ENCODE measurements around the gene SLC22A25. TPM values are rescaled to one million over a fixed set of nuclear protein-coding genes. Genes with fewer than 3 reads are reported as not detected.

Gene SLC22A25
- polyA plus RNA-seq, 2 of the 4 experiments (the other 2 are of a cell fraction), result not detected

- TF ChIP-seq, protein P1, sequence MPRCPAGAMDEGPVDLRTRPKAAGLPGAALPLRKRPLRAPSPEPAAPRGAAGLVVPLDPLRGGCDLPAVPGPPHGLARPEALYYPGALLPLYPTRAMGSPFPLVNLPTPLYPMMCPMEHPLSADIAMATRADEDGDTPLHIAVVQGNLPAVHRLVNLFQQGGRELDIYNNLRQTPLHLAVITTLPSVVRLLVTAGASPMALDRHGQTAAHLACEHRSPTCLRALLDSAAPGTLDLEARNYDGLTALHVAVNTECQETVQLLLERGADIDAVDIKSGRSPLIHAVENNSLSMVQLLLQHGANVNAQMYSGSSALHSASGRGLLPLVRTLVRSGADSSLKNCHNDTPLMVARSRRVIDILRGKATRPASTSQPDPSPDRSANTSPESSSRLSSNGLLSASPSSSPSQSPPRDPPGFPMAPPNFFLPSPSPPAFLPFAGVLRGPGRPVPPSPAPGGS (IDR thresholded peaks at IDR 0.05), result no peak
Observed at GRCh38 chr11:63262547-63262946, 19.1 kb upstream of the SLC22A25 start (continued).

- H3K9me3 ChIP-seq, result no peaks in the 10 kb centered on the region
- ChIA-PET POLR2A (no interaction called here), CTCF (no interaction called here)
- DNase-seq (ENCODE audit: low read depth in 1 of 2, low spot score in 1 of 2), result no peak
- H3K27ac ChIP-seq, result no peak overlapping the region
- H3K4me2 ChIP-seq, result no peak overlapping the region
- no peak for TF ChIP-seq EHMT2 (IDR thresholded peaks at IDR 0.05; ENCODE audit: low read depth)
- TF ChIP-seq CBX8 (IDR thresholded peaks at IDR 0.05), result no peak
- TF ChIP-seq CHD4 (IDR thresholded peaks at IDR 0.05; ENCODE audit: borderline replicate concordance), result no peak
- TF ChIP-seq HOXA7 (CRISPR knock-in tag; IDR thresholded peaks at IDR 0.05), result no peak
- TF ChIP-seq POLR2AphosphoS2 (conservative IDR thresholded peaks at IDR 0.05; ENCODE audit: low read length), result no peak
- TF ChIP-seq, protein P2, sequence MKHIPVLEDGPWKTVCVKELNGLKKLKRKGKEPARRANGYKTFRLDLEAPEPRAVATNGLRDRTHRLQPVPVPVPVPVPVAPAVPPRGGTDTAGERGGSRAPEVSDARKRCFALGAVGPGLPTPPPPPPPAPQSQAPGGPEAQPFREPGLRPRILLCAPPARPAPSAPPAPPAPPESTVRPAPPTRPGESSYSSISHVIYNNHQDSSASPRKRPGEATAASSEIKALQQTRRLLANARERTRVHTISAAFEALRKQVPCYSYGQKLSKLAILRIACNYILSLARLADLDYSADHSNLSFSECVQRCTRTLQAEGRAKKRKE (CRISPR knock-in tag; IDR thresholded peaks at IDR 0.05; ENCODE audit: low read depth), result no peak
- no peak for TF ChIP-seq TFCP2L1 (CRISPR knock-in tag; IDR thresholded peaks at IDR 0.05)
- TF ChIP-seq SREBF2 (IDR thresholded peaks at IDR 0.05), result no peak
- no peak for TF ChIP-seq JUN (IDR thresholded peaks at IDR 0.05)
- no peak for TF ChIP-seq GATA3 (IDR thresholded peaks at IDR 0.05; ENCODE audit: borderline replicate concordance)
- TF ChIP-seq ESRRA (IDR thresholded peaks at IDR 0.05; ENCODE audit: borderline replicate concordance, low read length), result no peak
- TF ChIP-seq PBX3 (IDR thresholded peaks at IDR 0.05), result no peak
- TF ChIP-seq, protein P3, sequence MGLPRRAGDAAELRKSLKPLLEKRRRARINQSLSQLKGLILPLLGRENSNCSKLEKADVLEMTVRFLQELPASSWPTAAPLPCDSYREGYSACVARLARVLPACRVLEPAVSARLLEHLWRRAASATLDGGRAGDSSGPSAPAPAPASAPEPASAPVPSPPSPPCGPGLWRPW (IDR thresholded peaks at IDR 0.05), result no peak
- no peak for TF ChIP-seq HEYL (CRISPR knock-in tag; IDR thresholded peaks at IDR 0.05)
- no peak for TF ChIP-seq MAZ (IDR thresholded peaks at IDR 0.05; ENCODE audit: borderline replicate concordance, low read depth, low read length)
- no peak for TF ChIP-seq HOXB13 (CRISPR knock-in tag; IDR thresholded peaks at IDR 0.05; ENCODE audit: low read depth)
- TF ChIP-seq FOSL2 (IDR thresholded peaks at IDR 0.05), result no peak
- TF ChIP-seq FOSL2 (CRISPR knock-in tag; IDR thresholded peaks at IDR 0.05), result no peak
- TF ChIP-seq CBX2 (IDR thresholded peaks at IDR 0.05; ENCODE audit: borderline replicate concordance, low read depth), result no peak
- TF ChIP-seq HOXB5 (CRISPR knock-in tag; IDR thresholded peaks at IDR 0.05), result no peak
- TF ChIP-seq RNF2 (IDR thresholded peaks at IDR 0.05; ENCODE audit: borderline replicate concordance, low read depth), result no peak
- ATAC-seq, result no peak
- no peaks in the 10 kb centered on the region for H3K4me1 ChIP-seq
- H3K4me3 ChIP-seq, result no peak overlapping the region
- no peak for FAIRE-seq
- 12% methylated on average over 2 of the region's 2 CpGs for WGBS (ENCODE audit: missing lambda C conversion rate)
Observed at GRCh38 chr11:63251312-63251711, 7.9 kb upstream of the SLC22A25 start.

DNA sequence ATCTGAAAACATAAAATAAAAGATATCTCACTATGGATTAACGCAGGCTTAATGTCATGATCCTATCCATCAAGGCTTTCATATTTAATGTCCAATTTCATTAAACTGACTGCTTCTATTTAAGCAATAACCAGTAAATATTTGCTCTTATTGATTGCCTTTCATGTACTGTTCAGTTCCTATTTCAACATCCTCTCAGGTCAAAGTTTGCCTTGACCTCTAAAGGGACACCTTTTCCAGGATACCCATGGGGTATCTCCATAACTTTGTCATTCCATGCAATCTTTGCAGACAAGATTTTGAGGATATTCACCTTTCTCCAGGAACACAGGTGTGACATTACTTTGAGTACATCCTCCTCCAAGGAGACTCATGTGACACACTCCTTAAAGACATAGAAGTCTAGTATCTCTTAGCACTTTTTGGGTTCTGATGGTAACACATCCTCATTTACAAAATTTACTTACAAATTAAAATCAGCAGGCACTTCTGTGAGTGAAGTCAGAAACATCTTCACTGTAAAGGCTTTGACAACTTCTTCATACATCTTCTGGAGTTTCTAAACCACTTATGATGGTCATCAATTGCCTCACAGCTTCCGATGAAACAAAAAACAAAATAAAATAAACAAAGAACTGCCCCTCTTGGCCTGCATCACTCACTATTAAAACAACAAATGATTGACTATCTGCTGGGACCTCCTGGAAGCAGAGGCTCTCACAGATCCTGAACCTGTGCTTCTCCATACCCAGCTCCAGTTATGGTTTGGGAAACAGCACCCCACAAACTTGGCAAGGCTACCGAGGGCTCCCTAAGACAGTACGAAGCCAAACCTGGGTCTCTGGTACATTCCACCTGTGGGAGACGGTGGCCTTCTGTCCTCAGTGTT lies 7.0 kb upstream of the SLC22A25 start:
- POLR2A ChIA-PET, result no interaction called here
- H3K9me3 ChIP-seq, result no peaks in the 10 kb centered on the region
- 54% methylated on average over 5 of the region's 5 CpGs for WGBS (ENCODE audit: missing lambda C conversion rate)
- H3K4me1 ChIP-seq, result no peaks in the 10 kb centered on the region
- DNase-seq (ENCODE audit: low read depth in 1 of 2, low spot score in 1 of 2), result no peak
- FAIRE-seq, result no peak
- H3K4me2 ChIP-seq, result no peak overlapping the region
- no peak overlapping the region for H3K27ac ChIP-seq
- H3K4me3 ChIP-seq, result no peak overlapping the region
- CTCF ChIA-PET, result no interaction called here
- ATAC-seq, result no peak
- TF ChIP-seq RFX5 (IDR thresholded peaks at IDR 0.05), result no peak
- no peak for TF ChIP-seq ZC3H11A (IDR thresholded peaks at IDR 0.05)
- no peak for TF ChIP-seq CEBPB (IDR thresholded peaks at IDR 0.05)
- no peak for TF ChIP-seq POLR2A (IDR thresholded peaks at IDR 0.05; ENCODE audit: low read length)
- TF ChIP-seq HEYL (CRISPR knock-in tag; IDR thresholded peaks at IDR 0.05), result no peak
- no peak for TF ChIP-seq PHF8 (IDR thresholded peaks at IDR 0.05; ENCODE audit: borderline replicate concordance, low read depth)
- no peak for TF ChIP-seq MAFK (IDR thresholded peaks at IDR 0.05; ENCODE audit: partially characterized antibody)
- no peak for TF ChIP-seq ZSCAN20 (CRISPR knock-in tag; IDR thresholded peaks at IDR 0.05)
- no peak for TF ChIP-seq KDM5A (IDR thresholded peaks at IDR 0.05)
- TF ChIP-seq, protein P4, sequence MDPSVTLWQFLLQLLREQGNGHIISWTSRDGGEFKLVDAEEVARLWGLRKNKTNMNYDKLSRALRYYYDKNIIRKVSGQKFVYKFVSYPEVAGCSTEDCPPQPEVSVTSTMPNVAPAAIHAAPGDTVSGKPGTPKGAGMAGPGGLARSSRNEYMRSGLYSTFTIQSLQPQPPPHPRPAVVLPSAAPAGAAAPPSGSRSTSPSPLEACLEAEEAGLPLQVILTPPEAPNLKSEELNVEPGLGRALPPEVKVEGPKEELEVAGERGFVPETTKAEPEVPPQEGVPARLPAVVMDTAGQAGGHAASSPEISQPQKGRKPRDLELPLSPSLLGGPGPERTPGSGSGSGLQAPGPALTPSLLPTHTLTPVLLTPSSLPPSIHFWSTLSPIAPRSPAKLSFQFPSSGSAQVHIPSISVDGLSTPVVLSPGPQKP (IDR thresholded peaks at IDR 0.05; ENCODE audit: low read depth, low read length), result no peak

Measured in A549 (cell line).